Stomach (tissue), 9 donors: ENCODE results near the gene TMEM52. TPM values are rescaled to one million over a fixed set of nuclear protein-coding genes. Genes with fewer than 3 reads are reported as not detected.

ENCODE experiments used
- DNase-seq, 2 donors: peaks; one replicate each; pipeline versions ENCODE4 v3.0.0 to v3.0.0-alpha.2; 2013 to 2019
- H3K27ac ChIP-seq, 5 donors: fragments of 200-600 bp in 4 of 5; sonication (generic) in 4 of 5; one replicate each; pipeline ENCODE4 v1.5.1; 2013 to 2019; ENCODE audit warnings: mild to moderate bottlenecking in 1 of 5, moderate library complexity in 1 of 5
- H3K27me3 ChIP-seq, 3 donors: fragments of 200-600 bp; sonication (generic); one replicate each; pipeline ENCODE4 v1.5.1; 2017 to 2019; ENCODE audit warnings: mixed run types in 1 of 3
- H3K36me3 ChIP-seq, 4 donors: fragments of 200-600 bp; sonication (generic); 1 replicate in 3 of 4; 2 replicates in 1 of 4; pipeline ENCODE4 v1.5.1; 2016 to 2019
- H3K4me1 ChIP-seq, 4 donors: fragments of 200-600 bp; sonication (generic); one replicate each; pipeline ENCODE4 v1.5.1; 2016 to 2019
- H3K4me3 ChIP-seq, 4 donors: fragments of 200-600 bp; sonication (generic) in 3 of 4; one replicate each; pipeline ENCODE4 v1.5.1; 2016 to 2019; ENCODE audit warnings: mild to moderate bottlenecking in 1 of 4
- H3K9me3 ChIP-seq, 4 donors: fragments of 200-600 bp; sonication (generic); one replicate each; pipeline ENCODE4 v1.5.1; 2016 to 2019
- CTCF ChIP-seq, 7 experiments: fragments of 450-650 bp in 4 of 7; fragments of 200-600 bp in 3 of 7; sonication (generic) in 3 of 7; IDR thresholded peaks; one replicate each; pipeline ENCODE4 v1.5.1; 2016 to 2019; ENCODE audit warnings: antibody characterized with exemption in 7 of 7, control low read depth in 2 of 7, mild to moderate bottlenecking in 1 of 7
- EP300 ChIP-seq: sonication (generic); formaldehyde crosslinking; IDR thresholded peaks from one replicate; pipeline ENCODE4 v1.6.1; 2017; ENCODE audit warnings: antibody characterized with exemption
- POLR2A ChIP-seq, 4 donors: fragments of 450-650 bp; IDR thresholded peaks; one replicate each; pipeline ENCODE4 v1.6.1; 2016; ENCODE audit warnings: antibody characterized with exemption in 4 of 4, control low read depth in 2 of 4, mild to moderate bottlenecking in 1 of 4, moderate library complexity in 1 of 4
- POLR2AphosphoS5 ChIP-seq, 3 donors: sonication (generic); formaldehyde crosslinking; IDR thresholded peaks; one replicate each; pipeline ENCODE4 v1.6.1; 2016; ENCODE audit warnings: antibody characterized with exemption in 3 of 3
- WGBS, 5 donors: extraction: QIAGEN DNeasy Blood & Tissue Kit in 3 of 5; methylation state at CpG; one replicate each; pipeline versions ENCODE4 v1.1.5 to v1.1.7; 2013 to 2018; 5-methylcytosine and 5-hydroxymethylcytosine counted together
- intact Hi-C: fragments of 100-400 bp; cut with DNase I; formaldehyde crosslinking; loops from one replicate; pipeline ENCODE4 v1.15.1; 2023; ENCODE audit warnings: low total_unique reads
- polyA plus RNA-seq, 3 donors: library from polyadenylated mRNA; stranded (reverse); fragments of 200-250 nt; gene quantifications; one replicate each; pipeline ENCODE4 v1.2.3, GENCODE V29; 2013
- total RNA-seq, 5 donors: library from RNA; depleted of rRNA; stranded (reverse); fragments of >200 nt; gene quantifications; one replicate each; pipeline versions ENCODE4 v1.1.0 to v1.2.3, GENCODE V29; 2014 to 2016
- donor health status: healthy with polysubstance abuse.
- donor health status: Bipolar disorder and iron deficiency.
- donor health status: healthy.

TMEM52 gene
- total and polyA plus RNA-seq, 8 donors, result 5.0 to 10.4 (median 8.0) TPM; not detected in 4

GRCh38 chr1:1946540-1946939 is 27.5 kb upstream of the TMEM52 start:
- 13 to 51% (median 16%) methylated on average over 2 to 11 of the region's 11 CpGs for WGBS, 5 donors
- Histone ChIP-seq H3K27ac (no peak overlapping the region), H3K9me3 (no peaks in the 10 kb centered on the region), H3K27me3 (peaks cover 0 to 31% (median 12%) of the 10 kb centered on the region in 3 donors), H3K36me3 (no peaks in the 10 kb centered on the region), H3K4me1 (peaks cover 8 to 24% (median 21%) of the 10 kb centered on the region in 4 donors), H3K4me3 (no peak overlapping the region)
- intact Hi-C loops, result loop anchor here (5.0 kb wide), 1 partner anchor 106 kb away; the partner anchor contains the start of gene PRKCZ
- TF ChIP-seq CTCF (IDR thresholded peaks at IDR 0.05) (no peak), POLR2AphosphoS5 (IDR thresholded peaks at IDR 0.05) (no peak), EP300 (no peak), POLR2A (IDR thresholded peaks at IDR 0.05) (no peak)
- DNase-seq, result peak; percentile 68 to 82

- TF ChIP-seq EP300 (no peak), POLR2A (IDR thresholded peaks at IDR 0.05) (no peak)
- H3K27ac ChIP-seq, result no peak overlapping the region
- WGBS, 5 donors, result 85 to 91% (median 88%) methylated on average over 27 to 29 of the region's 29 CpGs
- intact Hi-C loops, result loop anchor here (5.0 kb wide), 1 partner anchor 106 kb away; the partner anchor contains the start of gene PRKCZ
- H3K4me1 ChIP-seq, result peaks cover 8 to 24% (median 21%) of the 10 kb centered on the region in 4 donors
- no peaks in the 10 kb centered on the region for H3K9me3 ChIP-seq
- H3K36me3 ChIP-seq, result no peaks in the 10 kb centered on the region
- no peak overlapping the region for H3K4me3 ChIP-seq
- no peak for DNase-seq
- peaks cover 0 to 35% (median 12%) of the 10 kb centered on the region in 3 donors for H3K27me3 ChIP-seq
Measured at GRCh38 chr1:1945782-1946393, 26.8 kb upstream of the TMEM52 start.

- Histone ChIP-seq H3K4me1 (peaks cover 8 to 24% (median 21%) of the 10 kb centered on the region in 4 donors), H3K27ac (no peak overlapping the region), H3K36me3 (no peaks in the 10 kb centered on the region), H3K27me3 (peaks cover 0 to 49% (median 12%) of the 10 kb centered on the region in 3 donors), H3K9me3 (no peaks in the 10 kb centered on the region), H3K4me3 (peak overlapping the region in 2 of 4 donors; percentile 20 to 26)
- TF ChIP-seq EP300 (no peak), CTCF (IDR thresholded peaks at IDR 0.05) (peak in 5 of 7 experiments; percentile 80 to 93 (median 91))
- 7 to 25% (median 16%) methylated on average over 13 to 37 of the region's 37 CpGs for WGBS, 5 donors
- DNase-seq, result peak; percentile 64 to 82
- intact Hi-C loops, result no loop called here
Measured at GRCh38 chr1:1943834-1944570, 24.9 kb upstream of the TMEM52 start.

DNA sequence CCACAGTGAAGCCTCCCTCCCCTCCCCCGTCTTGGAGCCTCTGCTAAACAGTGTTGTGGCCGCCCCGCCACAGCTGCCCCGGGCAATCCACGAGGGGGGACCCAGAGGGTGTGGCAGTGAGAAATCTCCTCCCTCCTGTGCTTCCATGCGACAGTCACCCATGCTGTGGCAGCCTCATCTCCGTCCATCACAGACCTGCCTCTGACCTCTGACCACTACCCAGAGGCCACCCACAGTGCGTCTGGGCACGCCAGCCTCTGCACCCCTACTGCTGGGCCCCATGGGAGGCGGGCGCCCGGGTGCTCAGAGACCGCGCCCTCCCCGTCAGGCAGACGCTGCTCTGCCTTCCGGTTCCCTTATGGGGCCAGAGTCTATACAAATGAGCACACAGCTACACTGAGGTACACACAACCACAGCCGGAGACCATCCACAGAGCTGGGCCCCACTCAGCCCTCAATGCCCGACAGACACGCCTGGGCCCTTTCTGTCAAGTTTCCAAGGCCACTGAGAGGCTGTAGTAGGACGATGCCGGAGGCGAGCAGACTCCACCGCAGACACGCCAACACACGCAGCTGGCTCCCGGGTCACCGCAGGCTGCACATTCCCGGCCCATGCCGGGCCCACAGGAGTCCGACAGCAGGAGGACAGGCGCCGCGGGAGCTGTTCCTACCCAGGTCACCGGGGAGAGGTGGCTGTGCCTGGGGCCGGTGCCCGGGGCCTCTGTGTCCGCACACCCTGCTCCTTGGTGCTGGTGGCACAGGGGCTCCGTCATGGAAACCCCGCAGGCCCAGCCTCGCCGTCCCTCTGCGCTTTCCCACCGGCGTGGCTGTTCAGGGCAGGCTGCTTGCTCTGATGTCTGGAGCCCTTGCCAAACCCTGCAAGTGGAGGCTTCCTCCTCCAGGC is 23.9 kb upstream of the TMEM52 start:
- 67 to 77% (median 71%) methylated on average over 26 to 45 of the region's 45 CpGs for WGBS, 5 donors
- no peak overlapping the region for H3K4me3 ChIP-seq
- intact Hi-C loops, result no loop called here
- DNase-seq, result peak in 1 of 2 donors; percentile 63
- no peaks in the 10 kb centered on the region for H3K36me3 ChIP-seq
- peaks cover 8 to 24% (median 21%) of the 10 kb centered on the region in 4 donors for H3K4me1 ChIP-seq
- no peak for TF ChIP-seq CTCF (IDR thresholded peaks at IDR 0.05)
- no peak for TF ChIP-seq EP300
- no peak for TF ChIP-seq POLR2A (IDR thresholded peaks at IDR 0.05)
- TF ChIP-seq POLR2AphosphoS5 (IDR thresholded peaks at IDR 0.05), result no peak
- no peak overlapping the region for H3K27ac ChIP-seq
- no peaks in the 10 kb centered on the region for H3K9me3 ChIP-seq
- peaks cover 0 to 54% (median 12%) of the 10 kb centered on the region in 3 donors for H3K27me3 ChIP-seq
